WTC11 (cell line): Measurements from ENCODE around the gene FAM151A.

Experiments used
- TEAD1 ChIP-seq: sonication (generic); formaldehyde crosslinking; IDR thresholded peaks from 2 replicates; pipeline ENCODE4 v1.8.0; 2022; ENCODE audit warnings: mild to moderate bottlenecking, missing genetic modification reagents
- TF ChIP-seq, protein P1 (sequence below): sonication (generic); formaldehyde crosslinking; IDR thresholded peaks from 2 replicates; pipeline ENCODE4 v1.8.1; 2023; ENCODE audit warnings: mild to moderate bottlenecking, missing genetic modification reagents, moderate library complexity
- TF ChIP-seq, protein P2 (sequence below): fragments of 200-600 bp; IDR thresholded peaks from 2 replicates; pipeline ENCODE4 v1.8.0; 2022; ENCODE audit warnings: antibody characterized with exemption
- TF ChIP-seq, protein P3 (sequence below): sonication (generic); formaldehyde crosslinking; IDR thresholded peaks from 2 replicates; pipeline ENCODE4 v1.8.1; 2022; ENCODE audit warnings: missing genetic modification reagents, borderline replicate concordance
- TF ChIP-seq, protein P4 (sequence below): sonication (generic); formaldehyde crosslinking; IDR thresholded peaks from 2 replicates; pipeline ENCODE4 v1.8.0; 2022; ENCODE audit warnings: mild to moderate bottlenecking, missing genetic modification reagents

DNA sequence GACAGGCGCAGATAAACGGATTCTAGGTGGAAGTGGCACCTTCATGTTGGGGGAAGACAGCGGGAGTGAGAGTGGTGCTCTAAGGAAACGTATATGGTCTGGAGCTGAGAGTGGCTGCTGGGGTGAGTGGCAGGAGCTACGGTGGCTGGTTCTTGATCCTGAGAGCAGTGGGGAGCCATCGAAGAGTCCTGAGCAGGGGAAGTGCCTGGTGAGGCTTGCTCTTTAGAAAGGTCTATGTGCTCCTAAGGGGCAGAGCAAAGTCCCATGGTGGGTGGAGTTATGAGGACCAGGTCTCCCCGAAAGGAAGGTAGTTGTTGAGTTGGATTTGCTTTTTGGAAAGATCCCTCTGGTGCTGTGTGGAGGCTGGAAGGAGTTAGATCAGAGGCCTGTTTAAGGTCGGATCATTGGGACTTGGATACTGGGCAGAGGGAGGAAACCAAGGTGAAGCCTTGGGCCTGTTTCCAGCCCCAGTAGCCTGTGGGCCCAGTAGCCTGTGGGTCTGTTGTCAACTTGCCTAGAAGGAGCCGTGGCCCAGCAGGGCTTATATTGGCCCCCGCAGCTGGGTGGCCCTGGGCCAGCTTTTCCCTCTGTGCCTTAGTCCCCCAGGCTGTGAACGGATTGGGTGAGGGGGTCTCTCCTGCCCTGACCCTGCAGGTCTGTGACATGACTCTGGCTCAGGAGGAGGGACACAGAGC is 42.3 kb downstream of the FAM151A start:
- TF ChIP-seq, protein P1, sequence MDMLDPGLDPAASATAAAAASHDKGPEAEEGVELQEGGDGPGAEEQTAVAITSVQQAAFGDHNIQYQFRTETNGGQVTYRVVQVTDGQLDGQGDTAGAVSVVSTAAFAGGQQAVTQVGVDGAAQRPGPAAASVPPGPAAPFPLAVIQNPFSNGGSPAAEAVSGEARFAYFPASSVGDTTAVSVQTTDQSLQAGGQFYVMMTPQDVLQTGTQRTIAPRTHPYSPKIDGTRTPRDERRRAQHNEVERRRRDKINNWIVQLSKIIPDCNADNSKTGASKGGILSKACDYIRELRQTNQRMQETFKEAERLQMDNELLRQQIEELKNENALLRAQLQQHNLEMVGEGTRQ (CRISPR knock-in tag) = no peak
- TF ChIP-seq, protein P2, sequence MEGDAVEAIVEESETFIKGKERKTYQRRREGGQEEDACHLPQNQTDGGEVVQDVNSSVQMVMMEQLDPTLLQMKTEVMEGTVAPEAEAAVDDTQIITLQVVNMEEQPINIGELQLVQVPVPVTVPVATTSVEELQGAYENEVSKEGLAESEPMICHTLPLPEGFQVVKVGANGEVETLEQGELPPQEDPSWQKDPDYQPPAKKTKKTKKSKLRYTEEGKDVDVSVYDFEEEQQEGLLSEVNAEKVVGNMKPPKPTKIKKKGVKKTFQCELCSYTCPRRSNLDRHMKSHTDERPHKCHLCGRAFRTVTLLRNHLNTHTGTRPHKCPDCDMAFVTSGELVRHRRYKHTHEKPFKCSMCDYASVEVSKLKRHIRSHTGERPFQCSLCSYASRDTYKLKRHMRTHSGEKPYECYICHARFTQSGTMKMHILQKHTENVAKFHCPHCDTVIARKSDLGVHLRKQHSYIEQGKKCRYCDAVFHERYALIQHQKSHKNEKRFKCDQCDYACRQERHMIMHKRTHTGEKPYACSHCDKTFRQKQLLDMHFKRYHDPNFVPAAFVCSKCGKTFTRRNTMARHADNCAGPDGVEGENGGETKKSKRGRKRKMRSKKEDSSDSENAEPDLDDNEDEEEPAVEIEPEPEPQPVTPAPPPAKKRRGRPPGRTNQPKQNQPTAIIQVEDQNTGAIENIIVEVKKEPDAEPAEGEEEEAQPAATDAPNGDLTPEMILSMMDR = no peak
- TF ChIP-seq, protein P3, sequence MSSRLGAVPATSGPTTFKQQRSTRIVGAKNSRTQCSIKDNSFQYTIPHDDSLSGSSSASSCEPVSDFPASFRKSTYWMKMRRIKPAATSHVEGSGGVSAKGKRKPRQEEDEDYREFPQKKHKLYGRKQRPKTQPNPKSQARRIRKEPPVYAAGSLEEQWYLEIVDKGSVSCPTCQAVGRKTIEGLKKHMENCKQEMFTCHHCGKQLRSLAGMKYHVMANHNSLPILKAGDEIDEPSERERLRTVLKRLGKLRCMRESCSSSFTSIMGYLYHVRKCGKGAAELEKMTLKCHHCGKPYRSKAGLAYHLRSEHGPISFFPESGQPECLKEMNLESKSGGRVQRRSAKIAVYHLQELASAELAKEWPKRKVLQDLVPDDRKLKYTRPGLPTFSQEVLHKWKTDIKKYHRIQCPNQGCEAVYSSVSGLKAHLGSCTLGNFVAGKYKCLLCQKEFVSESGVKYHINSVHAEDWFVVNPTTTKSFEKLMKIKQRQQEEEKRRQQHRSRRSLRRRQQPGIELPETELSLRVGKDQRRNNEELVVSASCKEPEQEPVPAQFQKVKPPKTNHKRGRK (CRISPR knock-in tag) = no peak
- TF ChIP-seq, protein P4, sequence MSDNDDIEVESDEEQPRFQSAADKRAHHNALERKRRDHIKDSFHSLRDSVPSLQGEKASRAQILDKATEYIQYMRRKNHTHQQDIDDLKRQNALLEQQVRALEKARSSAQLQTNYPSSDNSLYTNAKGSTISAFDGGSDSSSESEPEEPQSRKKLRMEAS (CRISPR knock-in tag) = no peak
- TF ChIP-seq TEAD1 (CRISPR knock-in tag) = no peak
